Left hindlimb (tissue), 1 donor: ENCODE measurements around the gene RAD23B.
"Not testable (repeated sequence)": the region's sequence is repeated elsewhere in the genome, so short reads cannot be mapped to it uniquely, and the experiment has no call there.

Source experiments
- DNase-seq: peaks from one replicate; pipeline ENCODE4 v3.0.0-alpha.2; 2018

RAD23B gene

DNA sequence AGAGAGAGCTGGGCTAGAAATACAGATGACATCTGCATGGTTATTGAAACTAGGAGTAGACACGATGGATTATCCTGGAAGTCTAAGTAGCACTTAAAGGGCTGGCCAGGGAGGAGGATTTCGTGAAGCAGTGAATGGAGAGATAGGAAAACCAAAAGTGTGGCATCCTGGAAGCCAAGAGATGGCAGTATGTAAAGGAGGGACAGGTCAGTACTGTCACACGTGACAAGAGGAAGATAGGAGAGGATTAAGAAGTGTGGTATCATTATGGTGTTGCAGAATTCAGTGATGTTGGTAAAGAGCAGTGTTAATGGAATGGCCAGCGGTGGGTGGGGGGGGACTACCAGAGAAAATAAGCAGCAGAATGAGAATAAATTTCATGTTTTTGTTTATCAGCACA, 11.7 kb downstream of the RAD23B start:
- no peak for DNase-seq

DNA sequence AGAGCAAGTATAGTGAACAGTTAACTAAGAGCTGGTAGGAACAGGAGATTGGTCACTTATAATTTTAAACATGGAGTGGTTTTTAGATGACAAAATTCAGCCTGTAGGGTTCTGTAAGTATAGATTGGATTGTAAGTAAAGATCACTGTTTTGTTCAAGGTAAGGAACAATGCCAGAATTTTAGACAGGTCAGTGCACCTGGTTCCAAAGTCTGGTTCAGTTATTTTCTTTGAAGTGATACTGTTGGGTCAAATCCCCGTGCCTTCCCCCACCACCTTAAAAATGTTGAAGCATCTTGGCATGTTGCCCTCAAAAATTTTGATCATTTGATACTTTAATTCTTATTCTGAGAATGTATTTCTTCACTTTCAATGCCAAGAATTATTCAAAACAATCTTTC, 12.9 kb downstream of the RAD23B start:
- DNase-seq = no peak

DNA sequence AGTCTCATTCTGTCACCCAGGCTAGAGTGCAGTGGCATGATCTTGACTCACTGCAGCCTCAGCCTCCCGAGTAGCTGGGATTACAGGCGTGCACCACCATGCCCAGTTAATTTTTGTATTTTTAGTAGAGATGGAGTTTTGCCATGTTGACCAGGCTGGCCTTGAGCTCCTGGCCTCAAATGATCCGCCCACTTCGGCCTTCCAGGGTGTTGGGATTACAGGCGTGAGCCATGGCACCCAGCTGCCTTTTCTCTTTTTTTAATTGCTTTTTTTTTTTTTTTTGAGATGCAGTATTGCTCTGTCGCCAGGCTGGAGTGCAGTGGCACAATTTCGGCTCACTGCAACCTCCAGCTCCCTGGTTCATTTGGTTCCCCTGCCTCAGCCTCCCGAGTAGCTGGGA, 13.5 kb downstream of the RAD23B start:
- not testable (repeated sequence) for DNase-seq

DNA sequence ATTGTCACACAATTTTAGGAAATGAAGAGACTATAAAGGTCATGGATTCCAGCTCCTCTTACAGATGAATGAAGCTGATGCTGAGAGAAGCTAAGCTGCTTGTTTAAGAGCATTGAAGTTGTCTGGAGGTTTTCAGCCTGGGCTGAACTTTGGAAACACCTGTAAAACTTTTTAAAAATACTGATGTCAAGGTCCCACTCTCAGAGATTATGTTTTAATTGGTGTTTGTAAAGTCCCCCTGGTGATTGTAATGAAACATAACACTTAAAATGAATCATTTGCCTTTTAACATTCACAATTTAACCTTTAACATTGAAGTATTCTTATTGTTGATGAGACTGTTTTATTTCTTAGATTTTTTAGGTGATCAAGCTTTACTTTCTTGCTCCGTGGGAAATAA, 16.4 kb downstream of the RAD23B start:
- DNase-seq = no peak

DNA sequence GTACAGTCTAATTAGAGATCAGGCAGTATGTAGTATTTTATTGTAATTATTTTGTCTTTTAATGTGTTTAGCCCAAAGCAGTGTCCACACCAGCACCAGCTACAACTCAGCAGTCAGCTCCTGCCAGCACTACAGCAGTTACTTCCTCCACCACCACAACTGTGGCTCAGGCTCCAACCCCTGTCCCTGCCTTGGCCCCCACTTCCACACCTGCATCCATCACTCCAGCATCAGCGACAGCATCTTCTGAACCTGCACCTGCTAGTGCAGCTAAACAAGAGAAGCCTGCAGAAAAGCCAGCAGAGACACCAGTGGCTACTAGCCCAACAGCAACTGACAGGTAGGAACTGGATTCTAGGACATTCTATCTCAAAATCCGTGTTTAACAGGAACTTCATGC, 23.2 kb downstream of the RAD23B start:
- DNase-seq = no peak

DNA sequence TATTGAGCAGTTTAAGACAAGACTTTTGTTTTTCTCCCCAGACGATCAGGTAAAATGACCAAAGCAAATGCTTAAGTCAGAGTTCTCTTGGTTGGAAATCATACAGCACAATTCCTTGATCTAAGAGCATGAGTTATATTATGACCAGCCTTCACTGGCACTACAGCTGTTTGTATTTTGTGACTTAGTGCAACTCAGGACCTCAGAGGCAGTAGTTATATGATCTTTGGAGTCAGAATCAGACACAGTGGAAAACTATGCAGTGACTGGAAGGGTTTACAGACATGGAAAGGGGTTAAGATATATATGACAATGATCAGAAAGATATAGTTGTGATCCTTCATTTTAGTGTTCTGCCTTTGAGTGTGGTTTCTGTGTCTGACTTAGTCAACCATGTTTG, 24.3 kb downstream of the RAD23B start:
- no peak for DNase-seq

DNA sequence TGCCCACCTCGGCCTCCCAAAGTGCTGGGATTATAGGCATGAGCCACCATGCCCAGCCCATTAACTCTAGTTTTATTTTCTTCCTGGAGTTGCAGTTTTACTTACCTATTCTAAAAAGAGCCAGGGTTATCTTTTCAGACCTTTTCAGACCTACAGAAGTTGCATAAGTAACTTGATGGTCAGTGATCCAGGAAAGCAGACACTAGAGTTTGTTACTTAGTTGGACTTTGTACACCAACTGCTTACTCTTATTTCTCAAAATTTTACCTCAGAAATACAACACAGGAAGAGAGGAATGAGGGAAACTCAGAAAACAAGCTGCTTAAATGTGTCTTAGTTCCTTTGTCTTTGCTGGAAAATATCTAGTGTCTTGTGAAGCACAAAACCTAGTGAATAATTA, 25.4 kb downstream of the RAD23B start:
- DNase-seq = no peak

DNA sequence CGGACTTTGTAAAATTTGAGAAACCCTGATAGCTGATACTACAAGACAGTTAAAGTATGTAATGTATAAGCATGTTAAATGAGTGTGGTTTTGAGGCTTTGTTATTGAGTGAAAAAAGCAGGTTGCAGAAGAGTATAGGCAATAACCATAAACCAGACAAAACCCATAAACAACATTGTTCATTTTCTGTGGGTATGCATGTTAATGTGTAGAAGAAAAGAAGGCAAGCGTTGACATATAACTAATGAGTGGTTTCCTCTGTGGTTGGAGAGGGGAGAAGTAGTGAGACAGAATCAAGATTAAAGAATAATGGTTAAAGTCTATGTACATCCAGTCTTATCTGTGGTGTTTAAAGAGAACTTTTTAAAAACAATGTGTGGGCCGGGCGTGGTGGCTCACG, 26.2 kb downstream of the RAD23B start:
- DNase-seq = no peak

DNA sequence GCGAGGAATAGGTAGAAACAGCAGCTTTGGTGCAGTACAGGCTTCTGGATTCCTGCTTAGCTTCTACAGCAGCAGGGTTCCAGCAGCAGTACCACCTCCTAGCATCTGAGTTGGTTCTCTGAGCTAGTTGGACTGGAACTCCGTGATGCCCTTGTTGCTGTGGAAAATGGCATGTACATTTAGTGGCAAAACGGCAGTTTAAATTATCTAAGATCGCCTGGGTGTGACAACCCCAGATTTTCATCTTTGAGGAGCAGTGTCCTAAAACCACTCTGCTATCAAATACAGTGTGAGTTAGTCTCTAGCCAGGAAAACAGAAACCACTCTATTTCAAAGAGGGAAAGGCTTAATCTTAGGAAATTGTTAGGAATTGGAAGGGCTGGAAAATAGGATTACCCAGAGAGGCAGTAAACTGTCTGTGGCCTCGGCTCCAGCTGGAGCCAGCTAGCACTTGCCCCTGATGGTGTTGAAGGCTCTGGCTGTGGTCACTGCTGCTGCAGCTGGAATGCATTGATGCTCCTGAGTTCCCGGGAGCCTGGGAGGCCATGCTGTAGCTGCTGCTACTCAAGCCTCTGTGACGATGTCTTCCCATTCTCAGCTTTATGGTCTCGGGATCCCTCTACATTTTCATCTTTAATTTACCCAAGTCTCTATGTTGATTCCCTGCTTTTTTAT, 29.4 kb downstream of the RAD23B start:
- no peak for DNase-seq

DNA sequence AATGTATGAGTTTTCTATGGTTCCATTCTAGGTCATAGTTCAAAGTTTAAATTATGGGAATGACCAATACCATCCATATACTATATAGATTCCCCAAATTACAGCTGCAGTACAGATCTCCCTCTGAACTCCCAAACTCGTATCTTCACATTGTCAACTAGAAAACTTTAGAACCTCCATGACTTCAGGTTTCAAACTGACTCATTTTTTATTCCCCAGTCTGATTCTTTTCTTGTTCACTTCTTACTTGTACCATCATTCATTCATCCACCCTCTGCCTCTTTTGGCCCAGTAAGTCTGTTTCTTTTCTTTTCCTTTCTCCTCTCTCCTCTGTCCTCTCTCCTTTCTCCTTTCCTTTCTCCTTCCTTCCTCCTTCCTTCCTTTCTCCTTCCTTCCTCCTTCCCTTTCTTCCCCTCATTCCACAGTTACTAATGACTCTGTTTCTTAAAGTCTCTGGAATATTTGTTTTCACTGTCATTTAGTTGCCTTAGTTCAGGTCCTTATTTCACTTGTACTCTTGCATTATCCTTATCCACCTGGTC, 30.5 kb downstream of the RAD23B start:
- no peak for DNase-seq

DNA sequence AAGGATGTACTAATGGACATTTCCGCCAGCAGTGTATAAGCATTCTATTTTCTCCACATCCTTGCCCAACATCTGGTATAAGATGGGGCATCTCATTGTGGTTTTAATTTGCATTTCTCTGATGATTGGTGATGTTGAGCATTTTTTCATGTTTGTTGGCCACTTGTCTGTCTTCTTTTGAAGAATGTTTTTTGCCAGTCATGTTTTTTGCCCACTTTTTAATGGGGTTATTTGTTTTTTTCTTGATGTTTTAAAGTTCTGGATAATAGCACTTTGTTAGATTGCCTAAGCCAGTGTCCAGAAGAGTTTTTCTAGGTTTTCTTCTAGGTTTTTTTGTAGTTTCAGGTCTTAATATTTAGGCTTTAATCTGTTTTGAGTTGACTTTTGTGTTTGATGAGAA, 31.7 kb downstream of the RAD23B start:
- DNase-seq = no peak

DNA sequence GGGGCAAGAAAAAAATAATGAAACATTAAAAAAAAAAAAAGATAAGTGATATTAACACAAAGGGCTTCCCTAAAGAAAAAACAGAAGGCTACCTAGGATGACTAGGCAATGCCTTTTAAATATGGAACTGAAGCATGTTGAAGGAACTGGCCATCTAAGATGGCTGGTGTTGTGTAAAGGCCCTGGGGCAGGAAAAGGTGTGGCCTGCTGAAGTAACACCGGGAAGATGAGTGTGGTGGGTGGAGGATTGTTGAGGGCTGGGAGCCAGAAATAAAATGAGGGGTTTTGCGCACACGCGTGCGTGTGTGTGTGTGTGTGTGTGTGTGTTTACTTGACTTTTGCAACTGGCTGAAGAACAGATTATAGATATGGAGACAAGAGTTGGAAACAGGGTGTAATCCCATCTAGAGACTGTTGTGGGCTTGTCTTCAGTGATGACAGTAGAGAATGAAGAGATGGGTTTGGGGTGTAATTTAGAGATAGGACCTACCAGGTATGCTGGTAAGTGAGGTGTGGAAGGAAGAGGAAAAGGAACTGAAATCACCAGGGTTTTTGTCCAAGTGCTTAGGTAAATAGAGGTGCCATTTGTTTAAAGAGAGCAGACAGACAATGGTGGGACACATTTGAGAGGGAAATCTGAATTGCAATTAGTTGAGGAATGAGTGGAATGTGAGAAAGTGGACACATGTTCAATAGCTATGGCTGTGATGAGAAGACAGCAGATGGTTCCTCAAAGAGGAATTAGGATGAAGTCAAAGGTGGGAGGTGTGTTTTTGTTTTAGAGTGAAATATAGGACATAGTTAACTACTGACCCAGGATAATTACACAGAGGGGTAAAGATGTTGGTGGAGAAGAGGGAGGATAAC, 33.9 kb downstream of the RAD23B start:
- DNase-seq = no peak

DNA sequence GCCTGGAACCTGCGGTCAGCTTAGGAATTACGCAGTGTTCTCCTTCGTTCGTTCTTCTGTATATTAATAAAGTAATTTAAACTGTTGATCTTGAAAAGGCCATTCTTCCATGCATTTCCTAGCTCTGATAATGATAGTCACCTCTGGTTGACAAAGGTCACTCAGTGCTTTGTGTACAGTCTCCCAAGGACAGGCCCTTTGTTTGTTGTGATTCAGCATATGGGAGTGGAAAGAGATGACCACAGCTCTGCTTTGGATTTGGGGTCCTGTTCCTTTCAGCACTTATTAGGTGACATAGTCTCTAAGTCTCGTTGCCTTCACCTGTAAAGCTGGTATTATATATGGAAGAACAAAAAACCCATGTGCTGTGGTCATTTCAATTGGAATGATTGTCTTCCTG, 39.6 kb downstream of the RAD23B start:
- no peak for DNase-seq

DNA sequence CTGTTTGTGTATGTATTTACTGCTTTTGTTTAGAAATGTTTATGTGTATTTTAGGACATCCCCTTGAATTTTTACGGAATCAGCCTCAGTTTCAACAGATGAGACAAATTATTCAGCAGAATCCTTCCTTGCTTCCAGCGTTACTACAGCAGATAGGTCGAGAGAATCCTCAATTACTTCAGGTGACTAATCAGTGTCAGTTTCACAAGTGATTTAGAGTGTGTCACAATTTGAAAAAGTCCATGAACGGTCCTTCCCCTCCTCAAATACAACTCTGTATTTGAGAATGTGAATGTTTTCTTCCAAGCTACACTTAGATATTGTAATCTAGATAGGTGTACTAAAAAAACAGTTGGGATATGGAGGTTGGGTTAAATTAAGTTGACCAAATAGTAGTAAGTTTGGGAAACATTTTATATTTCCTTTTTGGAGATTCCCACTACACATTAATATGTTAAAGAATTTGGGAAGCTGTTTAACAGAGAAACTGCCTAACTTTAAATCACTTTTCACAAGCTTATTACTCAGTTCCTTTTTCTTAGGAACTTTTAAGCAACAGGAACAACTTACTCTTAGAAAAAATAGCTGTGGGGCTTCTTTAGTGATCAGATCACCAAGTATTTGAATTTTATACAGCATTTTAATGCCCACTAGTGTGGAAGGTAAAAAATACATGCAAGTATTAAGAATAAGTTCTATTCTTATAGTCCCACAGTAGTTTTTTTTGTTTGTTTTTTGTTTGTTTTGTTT, 40.9 kb downstream of the RAD23B start:
- DNase-seq = no peak

DNA sequence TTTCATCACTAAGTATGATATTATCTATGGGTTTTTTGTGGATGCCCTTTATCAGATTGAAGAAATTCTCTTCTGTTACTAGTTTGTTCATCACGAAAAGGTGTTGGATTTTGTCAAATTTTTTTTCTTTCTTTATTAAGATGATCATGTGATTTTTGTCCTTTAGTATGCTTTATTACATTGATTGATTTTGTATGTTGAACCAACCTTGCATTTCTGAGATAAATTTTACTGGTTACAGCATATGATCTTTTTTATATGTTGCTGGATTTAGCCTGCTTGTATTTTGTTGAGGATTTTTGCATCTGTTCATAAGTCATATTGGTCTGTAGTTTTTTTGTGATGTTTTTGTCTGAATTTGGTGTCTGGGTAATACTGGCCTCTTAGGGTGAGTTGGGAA, 42.8 kb downstream of the RAD23B start:
- no peak for DNase-seq

DNA sequence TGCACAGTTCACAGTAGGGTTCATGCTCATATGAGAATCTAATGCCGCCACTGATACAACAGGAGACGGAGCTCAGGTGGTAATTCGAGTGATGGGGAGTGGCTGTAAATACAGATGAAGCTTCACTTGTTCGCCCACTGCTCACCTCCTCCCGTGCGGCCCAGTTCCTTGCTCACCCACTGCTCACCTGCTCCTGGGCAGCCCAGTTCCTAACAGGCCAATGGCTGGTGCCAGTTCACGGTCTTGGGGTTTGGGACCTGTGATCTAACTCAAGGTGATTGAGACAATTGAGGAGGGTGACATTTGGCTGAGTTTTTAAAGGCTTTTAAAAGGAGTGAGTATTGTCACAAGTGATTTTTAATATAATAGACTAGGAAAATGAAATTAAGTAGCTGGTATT, 45.4 kb downstream of the RAD23B start:
- no peak for DNase-seq

DNA sequence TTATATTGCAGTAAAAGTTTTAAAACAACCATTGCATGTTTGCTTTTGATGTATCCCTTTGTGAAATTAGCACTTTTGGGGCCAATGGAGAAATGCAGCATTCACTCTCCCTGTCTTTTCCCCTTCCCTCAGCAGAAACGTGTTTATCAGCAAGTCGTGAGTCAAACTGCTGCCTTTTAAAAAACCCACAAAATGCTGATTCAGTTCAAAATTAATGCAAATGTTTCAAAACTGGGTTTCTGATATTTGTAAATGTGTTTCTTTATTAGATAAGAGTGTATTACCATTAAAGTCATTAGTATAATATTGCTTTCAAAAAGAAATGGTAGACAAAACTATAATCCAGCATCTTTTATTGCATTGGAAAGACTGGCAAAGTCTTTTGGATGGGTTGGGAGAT, 47.3 kb downstream of the RAD23B start:
- DNase-seq = no peak

DNA sequence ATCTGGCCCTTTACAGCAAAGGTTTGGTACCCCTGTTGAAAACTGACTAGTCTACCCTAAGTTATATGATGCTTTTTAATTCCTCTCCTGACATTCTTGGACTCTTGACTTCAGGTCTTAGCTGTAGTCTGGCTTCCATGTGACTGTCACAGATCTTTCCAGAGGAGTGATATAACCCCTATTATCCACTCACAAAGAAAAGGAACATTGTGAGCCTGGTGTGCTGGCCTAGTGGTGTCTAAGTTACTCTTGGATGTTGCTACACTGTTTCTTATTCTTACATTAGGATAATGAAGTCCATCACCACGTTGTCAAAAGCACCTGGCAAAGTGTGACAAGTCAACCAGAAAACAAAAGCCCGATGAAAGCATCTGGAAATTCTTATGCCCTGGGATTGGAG, 49.8 kb downstream of the RAD23B start:
- DNase-seq = no peak

DNA sequence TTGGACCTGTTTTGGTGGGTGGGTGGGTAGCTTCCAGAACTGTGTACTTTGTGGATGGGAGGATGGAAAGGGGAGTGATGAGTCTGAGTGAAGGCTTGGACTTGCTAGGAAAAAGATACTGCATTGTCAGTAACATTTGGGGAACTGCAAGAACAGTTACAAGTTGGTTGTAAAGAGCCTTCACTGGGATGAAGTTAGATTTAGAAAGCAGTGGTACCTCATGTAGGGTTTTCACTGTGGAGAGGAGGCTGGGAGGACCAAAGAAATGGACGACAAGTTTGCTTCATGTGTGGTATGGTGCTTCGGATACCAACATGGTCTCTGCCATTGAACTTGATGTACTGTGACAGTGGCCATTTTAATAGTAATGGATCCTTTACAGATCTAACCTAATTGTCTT, 50.3 kb downstream of the RAD23B start:
- DNase-seq = no peak

DNA sequence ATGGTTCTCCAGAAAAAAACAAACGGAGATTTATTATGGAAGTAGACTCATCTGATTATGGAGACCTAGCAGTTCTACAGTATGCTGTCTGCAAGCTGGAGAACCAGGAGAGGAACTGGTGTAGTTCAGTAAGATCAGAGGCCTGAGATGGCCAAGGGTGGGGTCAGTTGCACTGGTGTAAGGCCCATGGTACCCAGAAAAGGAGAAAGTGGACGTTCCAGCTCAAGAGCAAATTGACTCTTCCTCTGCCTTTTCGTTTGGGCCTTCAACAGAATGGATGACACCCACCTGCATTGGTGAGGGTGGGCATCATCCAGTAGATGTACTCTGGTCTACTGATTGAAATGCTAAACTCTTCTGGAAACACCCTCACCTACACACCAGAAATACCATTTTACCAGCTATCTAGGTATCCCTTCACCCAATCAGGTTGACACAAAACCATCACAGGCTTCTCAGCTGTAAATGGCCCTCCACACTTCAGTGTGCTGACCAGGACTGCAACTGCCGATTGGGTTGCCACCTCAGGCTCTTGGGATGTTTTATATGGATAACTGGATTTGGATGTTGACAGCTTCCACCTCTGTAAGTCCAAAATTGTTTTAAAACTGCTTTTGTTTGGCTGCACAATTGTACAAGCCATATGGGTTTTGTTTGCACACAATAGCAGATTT, 51.2 kb downstream of the RAD23B start:
- DNase-seq = no peak

DNA sequence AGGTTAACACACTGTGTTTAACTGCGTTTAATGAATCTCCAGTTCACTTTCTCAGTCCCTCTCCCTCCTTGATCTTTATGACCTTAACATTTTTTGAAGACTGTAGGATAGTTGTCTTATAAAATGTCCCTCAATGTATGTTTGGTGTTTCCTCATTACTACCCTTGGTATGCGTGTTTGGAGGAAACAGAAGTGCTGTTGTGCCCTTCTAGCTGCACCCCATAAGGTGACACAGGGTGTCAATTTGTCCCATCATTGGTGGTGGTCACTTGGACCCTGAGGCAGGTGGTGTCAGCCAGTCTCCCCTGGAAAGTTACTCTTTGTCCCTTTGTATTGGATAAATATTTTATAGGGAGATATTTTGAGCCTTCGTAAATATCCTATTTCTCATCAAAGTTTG, 52.3 kb downstream of the RAD23B start:
- no peak for DNase-seq

DNA sequence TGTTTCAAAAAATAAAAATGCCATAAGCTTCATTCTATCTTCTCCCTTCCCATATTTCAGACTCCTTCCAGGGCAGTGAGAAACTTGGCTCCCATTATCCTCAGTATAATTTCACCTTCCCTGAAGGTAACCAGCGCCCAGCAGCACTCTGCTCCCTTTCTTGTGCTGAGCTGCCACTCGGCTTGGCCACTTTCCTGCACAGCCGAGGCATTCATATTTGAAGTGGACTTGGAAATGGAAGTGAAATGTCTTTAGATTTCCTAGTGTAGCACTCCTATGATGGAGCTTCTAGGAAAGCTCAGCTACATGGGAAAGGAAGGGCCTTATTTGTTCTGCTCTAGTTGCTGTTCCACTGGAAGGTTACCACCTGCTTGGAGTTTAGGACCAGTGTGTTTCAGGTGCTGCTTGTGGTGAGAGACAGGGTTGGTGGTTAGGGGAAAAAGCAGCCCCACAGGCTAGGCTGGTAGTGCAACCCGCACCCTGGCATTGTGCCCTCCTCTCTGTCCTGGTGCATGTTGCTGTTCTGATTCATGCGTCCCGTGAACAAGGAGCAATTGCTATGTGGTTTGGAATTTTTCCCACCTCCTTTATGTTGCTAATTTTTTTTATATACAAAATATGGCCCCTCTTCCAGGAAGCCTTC, 53.8 kb downstream of the RAD23B start:
- no peak for DNase-seq
